IPS-18c (cell line): ENCODE measurements around the gene NIPAL3.

Experiments used
- H3K4me3 ChIP-seq: 2 replicates; pipeline ENCODE4 v1.7.0; 2013; ENCODE audit warnings: low read depth, mild to moderate bottlenecking, low read length, moderate library complexity; ENCODE audit not compliant: insufficient read depth
- H3K9me3 ChIP-seq: one replicate; pipeline ENCODE4 v1.6.1; 2013; ENCODE audit warnings: mild to moderate bottlenecking, low read length, moderate library complexity; ENCODE audit not compliant: control insufficient read depth, insufficient read depth

The NIPAL3 gene

GRCh38 chr1:24414775-24415333 is 748 bp upstream of the NIPAL3 start:
- Histone ChIP-seq H3K4me3 (peak overlapping the region; percentile 34; the same call in 1 of the 2 replicates), H3K9me3 (no peaks in the 10 kb centered on the region)

- peak overlapping the region; percentile 60 for H3K4me3 ChIP-seq
- H3K9me3 ChIP-seq: no peaks in the 10 kb centered on the region
These were observed 486 bp downstream of the NIPAL3 start for GRCh38 chr1:24415910-24416665.

- Histone ChIP-seq H3K9me3 (no peaks in the 10 kb centered on the region), H3K4me3 (peak overlapping the region; percentile 60)
These were observed 1.2 kb downstream of the NIPAL3 start for GRCh38 chr1:24416666-24417391.

GRCh38 chr1:24417681-24418080 is 2.1 kb downstream of the NIPAL3 start:
- Histone ChIP-seq H3K4me3 (no peak overlapping the region), H3K9me3 (no peaks in the 10 kb centered on the region)

- no peak overlapping the region for H3K4me3 ChIP-seq
- H3K9me3 ChIP-seq: no peaks in the 10 kb centered on the region
These were observed 3.5 kb downstream of the NIPAL3 start for GRCh38 chr1:24418898-24419628.

- H3K4me3 ChIP-seq: no peak overlapping the region
- no peaks in the 10 kb centered on the region for H3K9me3 ChIP-seq
These were observed 4.9 kb downstream of the NIPAL3 start for GRCh38 chr1:24420547-24420946.

- H3K4me3 ChIP-seq: no peak overlapping the region
- no peaks in the 10 kb centered on the region for H3K9me3 ChIP-seq
These were observed 5.9 kb downstream of the NIPAL3 start for GRCh38 chr1:24421502-24421901.

- H3K9me3 ChIP-seq: no peaks in the 10 kb centered on the region
- no peak overlapping the region for H3K4me3 ChIP-seq
These were observed 8.6 kb downstream of the NIPAL3 start for GRCh38 chr1:24424207-24424606.

- H3K9me3 ChIP-seq: no peaks in the 10 kb centered on the region
These were observed 9.4 kb downstream of the NIPAL3 start for GRCh38 chr1:24424990-24425389.

GRCh38 chr1:24425441-24425840 is 9.8 kb downstream of the NIPAL3 start:
- Histone ChIP-seq H3K4me3 (no peak overlapping the region), H3K9me3 (no peaks in the 10 kb centered on the region)

More at GRCh38 chr1:24424990-24425389, 9.4 kb downstream of the NIPAL3 start:
- no peak overlapping the region for H3K4me3 ChIP-seq

GRCh38 chr1:24425922-24426321 is 10.3 kb downstream of the NIPAL3 start:
- H3K9me3 ChIP-seq: no peaks in the 10 kb centered on the region
- no peak overlapping the region for H3K4me3 ChIP-seq

- Histone ChIP-seq H3K4me3 (no peak overlapping the region), H3K9me3 (no peaks in the 10 kb centered on the region)
These were observed 11.3 kb downstream of the NIPAL3 start for GRCh38 chr1:24426744-24427544.

GRCh38 chr1:24427545-24427862 is 11.9 kb downstream of the NIPAL3 start:
- no peak overlapping the region for H3K4me3 ChIP-seq
- no peaks in the 10 kb centered on the region for H3K9me3 ChIP-seq

GRCh38 chr1:24435782-24436365 is 20.3 kb downstream of the NIPAL3 start:
- Histone ChIP-seq H3K9me3 (peaks cover 2% of the 10 kb centered on the region), H3K4me3 (no peak overlapping the region)

- H3K4me3 ChIP-seq: no peak overlapping the region
- H3K9me3 ChIP-seq: peaks cover 2% of the 10 kb centered on the region
These were observed 22.2 kb downstream of the NIPAL3 start for GRCh38 chr1:24437631-24438396.

- H3K9me3 ChIP-seq: peaks cover 2% of the 10 kb centered on the region
- no peak overlapping the region for H3K4me3 ChIP-seq
These were observed 22.9 kb downstream of the NIPAL3 start for GRCh38 chr1:24438423-24438901.
